GM19372 (cell line): ENCODE measurements around the gene TSPAN4.

ENCODE experiments used
- ATAC-seq: cut with Tn5 transposase; IDR thresholded peaks from one replicate; pipeline ENCODE4 v1.9.1; 2021; ENCODE audit warnings: mild to moderate bottlenecking, low read depth, moderate library complexity; ENCODE audit not compliant: unreplicated experiment

TSPAN4 gene

GRCh38 chr11:900545-900944 is 57.9 kb downstream of the TSPAN4 start:
- ATAC-seq, result no peak

GRCh38 chr11:901452-902061 is 58.9 kb downstream of the TSPAN4 start:
- ATAC-seq, result no peak

- ATAC-seq, result no peak
Observed at GRCh38 chr11:904380-904779, 61.7 kb downstream of the TSPAN4 start.

GRCh38 chr11:905952-906351 is 63.3 kb downstream of the TSPAN4 start:
- ATAC-seq, result no peak

- no peak for ATAC-seq
Observed at GRCh38 chr11:907668-908067, 65.0 kb downstream of the TSPAN4 start.

GRCh38 chr11:908273-908672 is 65.6 kb downstream of the TSPAN4 start:
- no peak for ATAC-seq

- no peak for ATAC-seq
Observed at GRCh38 chr11:909406-909805, 66.8 kb downstream of the TSPAN4 start.

- ATAC-seq, result peak; percentile 10
Observed at GRCh38 chr11:910044-910588, 67.5 kb downstream of the TSPAN4 start.

GRCh38 chr11:910589-911030 is 68.0 kb downstream of the TSPAN4 start, which contains the start of gene CHID1:
CHID1 (minus strand) TSS chr11:910810; CDS start chr11:904816, 5,994 bp downstream.
- peak; percentile 93 for ATAC-seq

GRCh38 chr11:911031-911889 is 68.6 kb downstream of the TSPAN4 start:
- peak; percentile 26 for ATAC-seq

- no peak for ATAC-seq
Observed at GRCh38 chr11:911890-912219, 69.2 kb downstream of the TSPAN4 start.

- ATAC-seq, result no peak
Observed at GRCh38 chr11:912266-912665, 69.6 kb downstream of the TSPAN4 start.

GRCh38 chr11:913043-913442 is 70.4 kb downstream of the TSPAN4 start:
- no peak for ATAC-seq

- no peak for ATAC-seq
Observed at GRCh38 chr11:914204-914603, 71.6 kb downstream of the TSPAN4 start.

GRCh38 chr11:914747-915501 is 72.3 kb downstream of the TSPAN4 start:
- no peak for ATAC-seq
